Colon (tissue), 2 donors: Measurements from ENCODE around the gene TAF9.
"Not testable (repeated sequence)": the region's sequence is repeated elsewhere in the genome, so short reads cannot be mapped to it uniquely, and the experiment has no call there.

Experiments used
- FAIRE-seq: peaks from 2 replicates; lab custom pipeline; 2012; peaks lifted over from hg19 to GRCh38; lab: Jason Lieb, UNC
- donor health status: control.
- donor health status: control.

Gene TAF9

GRCh38 chr5:69369340-69370121 is at the start of gene TAF9, which contains the start of the genes AK6 and RAD17:
TSS of gene TAF9 (minus strand) at chr5:69369520. CDS start at chr5:69365737, 3,783 bp downstream.
TSS of gene AK6 (minus strand) at chr5:69369520. CDS start at chr5:69369490, 30 bp downstream.
TSS of gene RAD17 (plus strand) at chr5:69369818. CDS start at chr5:69372209, 2,391 bp downstream.
- FAIRE-seq: no peak

GRCh38 chr5:69418554-69418953 is 49.2 kb upstream of the TAF9 start:
- no peak for FAIRE-seq

- FAIRE-seq: no peak
Measured at GRCh38 chr5:69416699-69417098, 47.4 kb upstream of the TAF9 start.

GRCh38 chr5:69416180-69416579 is 46.9 kb upstream of the TAF9 start:
- no peak for FAIRE-seq

GRCh38 chr5:69415584-69415958 is 46.3 kb upstream of the TAF9 start:
- no peak for FAIRE-seq

- no peak for FAIRE-seq
Measured at GRCh38 chr5:69414885-69415583, 45.7 kb upstream of the TAF9 start, which contains the start of gene MARVELD2. TSS of gene MARVELD2 (plus strand) at chr5:69415116. CDS start at chr5:69419386, 4,270 bp downstream.

GRCh38 chr5:69404659-69405330 is 35.5 kb upstream of the TAF9 start:
- no peak for FAIRE-seq

- no peak for FAIRE-seq
Measured at GRCh38 chr5:69378376-69378775, 9.1 kb upstream of the TAF9 start.

GRCh38 chr5:69374911-69375446 is 5.7 kb upstream of the TAF9 start:
- FAIRE-seq: no peak

GRCh38 chr5:69372394-69372793 is 3.1 kb upstream of the TAF9 start:
- no peak for FAIRE-seq

GRCh38 chr5:69370335-69370734 is 1.0 kb upstream of the TAF9 start:
- not testable (repeated sequence) for FAIRE-seq

- FAIRE-seq: no peak
Measured at GRCh38 chr5:69368458-69369339, 621 bp downstream of the TAF9 start.

- FAIRE-seq: no peak
Measured at GRCh38 chr5:69367697-69368279, 1.5 kb downstream of the TAF9 start.

GRCh38 chr5:69364850-69365249 is 4.5 kb downstream of the TAF9 start:
- FAIRE-seq: no peak

GRCh38 chr5:69364414-69364813 is 4.9 kb downstream of the TAF9 start:
- no peak for FAIRE-seq

GRCh38 chr5:69360442-69360841 is 8.9 kb downstream of the TAF9 start:
- FAIRE-seq: no peak

- FAIRE-seq: no peak
Measured at GRCh38 chr5:69359699-69360098, 9.6 kb downstream of the TAF9 start.

- FAIRE-seq: peak; percentile 24
Measured at GRCh38 chr5:69350664-69351063, 18.7 kb downstream of the TAF9 start.

- FAIRE-seq: no peak
Measured at GRCh38 chr5:69343083-69343482, 26.2 kb downstream of the TAF9 start.

GRCh38 chr5:69341520-69342161 is 27.7 kb downstream of the TAF9 start:
- FAIRE-seq: no peak
